Keratinocyte (primary cell): ENCODE measurements around the gene EPHB2. TPM values are rescaled to one million over a fixed set of nuclear protein-coding genes. Genes with fewer than 3 reads are reported as not detected.

ENCODE experiments used
- DNase-seq: peaks from one replicate; pipeline ENCODE4 v3.0.0-alpha.2; 2011; ENCODE audit warnings: low read depth, missing footprints, low spot score
- FAIRE-seq: peaks from 2 replicates; lab custom pipeline; 2011; peaks lifted over from hg19 to GRCh38; lab: Jason Lieb, UNC
- H2AFZ ChIP-seq: 2 replicates; pipeline ENCODE4 v1.6.0; 2012; ENCODE audit warnings: low read length, control low read depth, inconsistent platforms; ENCODE audit not compliant: control insufficient read depth
- H3K27ac ChIP-seq: 2 replicates; pipeline ENCODE4 v1.5.1; 2011; ENCODE audit warnings: low read length; ENCODE audit not compliant: control insufficient read depth, insufficient read depth
- H3K27me3 ChIP-seq: 3 replicates; pipeline ENCODE4 v1.6.0; 2011; ENCODE audit warnings: low read length; ENCODE audit not compliant: control insufficient read depth, insufficient read depth; ENCODE audit errors: extremely low read depth
- H3K36me3 ChIP-seq, 2 experiments: 2 replicates in 1 of 2; 3 replicates in 1 of 2; pipeline ENCODE4 v1.5.1; 2011; ENCODE audit warnings: low read length in 2 of 2, mild to moderate bottlenecking in 1 of 2; ENCODE audit not compliant: control insufficient read depth in 2 of 2, insufficient read depth in 2 of 2; ENCODE audit errors: extremely low read depth in 1 of 2
- H3K4me1 ChIP-seq: 3 replicates; pipeline ENCODE4 v1.5.1; 2011; ENCODE audit warnings: low read length; ENCODE audit not compliant: control insufficient read depth, insufficient read depth; ENCODE audit errors: extremely low read depth
- H3K4me2 ChIP-seq: 3 replicates; pipeline ENCODE4 v1.6.0; 2011; ENCODE audit warnings: low read depth, low read length; ENCODE audit not compliant: control insufficient read depth, insufficient read depth; ENCODE audit errors: extremely low read depth
- H3K4me3 ChIP-seq, 3 experiments: fragments of 200-600 bp in 1 of 3; sonication (generic) in 1 of 3; 2 replicates in 2 of 3; 3 replicates in 1 of 3; pipeline ENCODE4 v1.5.1; 2011 to 2016; ENCODE audit warnings: low read length in 3 of 3, mild to moderate bottlenecking in 3 of 3, control low read depth in 2 of 3, inconsistent platforms in 1 of 3, low read depth in 1 of 3, mixed read lengths in 1 of 3, mixed run types in 1 of 3, moderate library complexity in 1 of 3; ENCODE audit not compliant: control insufficient read depth in 2 of 3, insufficient read depth in 2 of 3; ENCODE audit errors: extremely low read depth in 1 of 3
- H3K79me2 ChIP-seq: 2 replicates; pipeline ENCODE4 v1.6.0; 2012; ENCODE audit warnings: low read length; ENCODE audit not compliant: control insufficient read depth, insufficient read depth
- H3K9ac ChIP-seq: 3 replicates; pipeline ENCODE4 v1.6.0; 2011; ENCODE audit warnings: low read length; ENCODE audit not compliant: control insufficient read depth, insufficient read depth; ENCODE audit errors: extremely low read depth
- H3K9me1 ChIP-seq: 3 replicates; pipeline ENCODE4 v1.6.0; 2011; ENCODE audit warnings: low read length; ENCODE audit not compliant: control insufficient read depth, insufficient read depth; ENCODE audit errors: extremely low read depth
- H3K9me3 ChIP-seq: 2 replicates; pipeline ENCODE4 v1.5.1; 2012; ENCODE audit warnings: low read depth, low read length; ENCODE audit not compliant: control insufficient read depth
- H4K20me1 ChIP-seq: 3 replicates; pipeline ENCODE4 v1.6.0; 2011; ENCODE audit warnings: low read length; ENCODE audit not compliant: control insufficient read depth, insufficient read depth; ENCODE audit errors: extremely low read depth
- EZH2 ChIP-seq: IDR thresholded peaks from one replicate; pipeline ENCODE4 v1.6.1; 2012; ENCODE audit warnings: inconsistent platforms, mild to moderate bottlenecking, low read length, moderate library complexity
- dilution Hi-C: fragments of 300-500 bp; cut with MboI; formaldehyde crosslinking; loops from one replicate; pipeline ENCODE4 v1.7.0; 2020; ENCODE audit warnings: low sequenced_read_pairs; ENCODE audit not compliant: extremely low pct_ligation_motif_present
- polyA plus RNA-seq, 5 experiments: library from polyadenylated mRNA; depleted of rRNA in 3 of 5; stranded (reverse) in 3 of 5; stranded (forward) in 1 of 5; unstranded in 1 of 5; fragments of >200 nt; gene quantifications; 1 replicate in 1 of 5; 2 replicates in 3 of 5; 3 replicates in 1 of 5; pipeline versions ENCODE4 v1.2.1 to v1.2.3, GENCODE V29; 2011 to 2012; ENCODE audit warnings: missing spikeins in 2 of 5, low read depth in 1 of 5, low replicate concordance in 1 of 5
- TF ChIP-seq, protein P1 (sequence below), 3 experiments: IDR thresholded peaks in 1 of 3; conservative IDR thresholded peaks in 1 of 3; optimal IDR thresholded peaks in 1 of 3; 2 replicates in 2 of 3; 3 replicates in 1 of 3; pipeline versions ENCODE3 to v1.5.1; 2011; ENCODE audit warnings: low read length in 3 of 3, mild to moderate bottlenecking in 3 of 3, moderate library complexity in 2 of 3, control low read depth in 1 of 3, inconsistent platforms in 1 of 3; ENCODE audit not compliant: insufficient read depth in 2 of 3; ENCODE audit errors: extremely low read depth in 1 of 3

The EPHB2 gene
- polyA plus RNA-seq, 1 donor (not counting 4 experiments of a cell fraction or from before 2014, with no cell fraction given): 0.10 TPM

DNA sequence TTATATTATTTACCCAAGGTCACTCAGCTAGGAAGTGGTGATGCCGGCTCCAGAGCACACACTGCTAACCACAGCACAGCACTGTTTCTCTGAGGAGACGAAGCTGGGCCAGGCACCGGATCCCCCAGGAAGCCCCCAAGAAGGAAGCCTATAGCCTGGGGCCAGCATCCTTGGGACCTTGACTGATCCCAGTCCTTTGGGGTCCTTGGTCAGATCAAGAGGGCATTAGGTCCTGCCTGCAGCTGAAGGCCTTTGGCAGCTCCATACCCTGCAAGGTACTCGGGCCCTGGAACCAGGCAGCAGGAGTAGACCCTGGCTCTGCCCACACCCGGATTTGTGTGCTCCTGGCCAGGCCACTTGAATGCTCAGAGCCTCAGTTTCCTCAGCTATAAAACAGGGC is 134.0 kb downstream of the EPHB2 start:
- Histone ChIP-seq H3K9me1 (no peaks in the 10 kb centered on the region), H3K4me3 (no peak overlapping the region), H3K9me3 (no peaks in the 10 kb centered on the region), H2AFZ (no peak overlapping the region), H3K36me3 (no peaks in the 10 kb centered on the region), H3K4me2 (no peak overlapping the region), H3K27me3 (peaks cover 22% of the 10 kb centered on the region), H3K9ac (no peak overlapping the region), H3K27ac (no peak overlapping the region), H3K4me1 (no peaks in the 10 kb centered on the region), H4K20me1 (no peaks in the 10 kb centered on the region), H3K79me2 (no peaks in the 10 kb centered on the region)
- dilution Hi-C loops: no loop called here
- no peak for FAIRE-seq
- no peak for DNase-seq
- TF ChIP-seq, protein P1, sequence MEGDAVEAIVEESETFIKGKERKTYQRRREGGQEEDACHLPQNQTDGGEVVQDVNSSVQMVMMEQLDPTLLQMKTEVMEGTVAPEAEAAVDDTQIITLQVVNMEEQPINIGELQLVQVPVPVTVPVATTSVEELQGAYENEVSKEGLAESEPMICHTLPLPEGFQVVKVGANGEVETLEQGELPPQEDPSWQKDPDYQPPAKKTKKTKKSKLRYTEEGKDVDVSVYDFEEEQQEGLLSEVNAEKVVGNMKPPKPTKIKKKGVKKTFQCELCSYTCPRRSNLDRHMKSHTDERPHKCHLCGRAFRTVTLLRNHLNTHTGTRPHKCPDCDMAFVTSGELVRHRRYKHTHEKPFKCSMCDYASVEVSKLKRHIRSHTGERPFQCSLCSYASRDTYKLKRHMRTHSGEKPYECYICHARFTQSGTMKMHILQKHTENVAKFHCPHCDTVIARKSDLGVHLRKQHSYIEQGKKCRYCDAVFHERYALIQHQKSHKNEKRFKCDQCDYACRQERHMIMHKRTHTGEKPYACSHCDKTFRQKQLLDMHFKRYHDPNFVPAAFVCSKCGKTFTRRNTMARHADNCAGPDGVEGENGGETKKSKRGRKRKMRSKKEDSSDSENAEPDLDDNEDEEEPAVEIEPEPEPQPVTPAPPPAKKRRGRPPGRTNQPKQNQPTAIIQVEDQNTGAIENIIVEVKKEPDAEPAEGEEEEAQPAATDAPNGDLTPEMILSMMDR (optimal IDR thresholded peaks at IDR 0.05 in 1 of 3, IDR thresholded peaks at IDR 0.05 in 1 of 3, conservative IDR thresholded peaks at IDR 0.05 in 1 of 3; ENCODE audit: extremely low read depth in 1 of 3, insufficient read depth in 2 of 3, low read length in 3 of 3): no peak
- TF ChIP-seq EZH2: no peak

DNA sequence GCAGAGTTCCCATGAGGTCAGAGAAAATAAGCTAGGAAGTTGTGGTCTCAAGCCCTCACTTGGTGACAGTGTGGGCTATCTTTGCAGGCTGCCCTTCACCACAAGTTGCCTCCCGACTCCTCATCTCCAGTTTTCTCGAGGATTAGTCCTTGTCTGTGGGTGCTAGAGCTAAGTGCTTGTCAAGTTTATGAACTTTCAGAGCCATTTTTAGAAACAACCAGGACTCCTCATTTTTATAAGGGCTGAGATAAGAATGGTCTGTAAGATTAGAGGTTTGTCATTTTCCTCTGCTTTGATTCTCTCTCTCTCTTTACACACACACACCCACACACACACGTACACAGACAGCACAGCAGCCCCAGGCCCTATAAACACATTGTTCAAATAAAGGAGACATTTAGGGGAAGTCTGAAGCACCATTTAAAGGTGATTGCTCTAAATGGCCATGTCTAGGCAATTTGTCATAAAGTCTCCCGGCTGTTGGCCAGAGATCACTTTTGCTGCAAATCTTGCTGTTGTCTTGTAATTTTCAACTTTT is 134.8 kb downstream of the EPHB2 start:
- H3K4me3 ChIP-seq: no peak overlapping the region
- no peak overlapping the region for H3K27ac ChIP-seq
- TF ChIP-seq EZH2: no peak
- TF ChIP-seq, protein P1 (optimal IDR thresholded peaks at IDR 0.05 in 1 of 3, IDR thresholded peaks at IDR 0.05 in 1 of 3, conservative IDR thresholded peaks at IDR 0.05 in 1 of 3; ENCODE audit: extremely low read depth in 1 of 3, insufficient read depth in 2 of 3, low read length in 3 of 3): no peak
- no peaks in the 10 kb centered on the region for H3K4me1 ChIP-seq
- FAIRE-seq: no peak
- no peak overlapping the region for H2AFZ ChIP-seq
- peaks cover 22% of the 10 kb centered on the region for H3K27me3 ChIP-seq
- H3K9ac ChIP-seq: no peak overlapping the region
- no peaks in the 10 kb centered on the region for H3K9me1 ChIP-seq
- no peaks in the 10 kb centered on the region for H4K20me1 ChIP-seq
- no peak for DNase-seq
- H3K79me2 ChIP-seq: no peaks in the 10 kb centered on the region
- no peaks in the 10 kb centered on the region for H3K9me3 ChIP-seq
- H3K36me3 ChIP-seq: no peaks in the 10 kb centered on the region
- dilution Hi-C loops: no loop called here
- no peak overlapping the region for H3K4me2 ChIP-seq
